B cell (primary cell): Measurements from ENCODE around the gene UBN2. TPM values are rescaled to one million over a fixed set of nuclear protein-coding genes. Genes with fewer than 3 reads are reported as not detected.

Source experiments
- ATAC-seq: fragments of 200-7000 bp; cut with Tn5 transposase; one replicate; pipeline ENCODE4 v1.10.0; 2021; ENCODE audit warnings: low read depth, mild to moderate bottlenecking, moderate number of reproducible peaks, moderate library complexity
- CTCF ChIA-PET: fragments of 350-600 bp; sonication (Branson Sonifier 250); formaldehyde crosslinking; loops from one replicate; lab custom pipeline; 2021; ENCODE audit warnings: antibody characterized with exemption, inconsistent platforms; lab: Charles Lee
- POLR2A ChIA-PET: fragments of 350-600 bp; sonication (Branson Sonifier 250); formaldehyde crosslinking; loops from one replicate; lab custom pipeline; 2021; ENCODE audit warnings: antibody characterized with exemption; lab: Charles Lee
- DNase-seq: peaks from one replicate; pipeline ENCODE4 v3.0.0; 2013
- H2AFZ ChIP-seq: 2 replicates; pipeline ENCODE4 v1.6.1; 2012; ENCODE audit warnings: mild to moderate bottlenecking, low read depth, low read length; ENCODE audit not compliant: insufficient read depth, poor library complexity, severe bottlenecking
- H3K27ac ChIP-seq, 2 donors: 1 replicate in 1 of 2; 2 replicates in 1 of 2; pipeline ENCODE4 v1.5.1; 2012 to 2013; ENCODE audit warnings: low read length in 2 of 2, mild to moderate bottlenecking in 2 of 2, moderate library complexity in 1 of 2
- H3K27me3 ChIP-seq, 4 experiments: fragments of 200-600 bp in 1 of 4; sonication (generic) in 1 of 4; replicated peaks in 1 of 4; 1 replicate in 2 of 4; 2 replicates in 2 of 4; pipeline versions ENCODE4 v1.6.1 to v1.7.0; 2013 to 2016; ENCODE audit warnings: low read length in 3 of 4, mild to moderate bottlenecking in 2 of 4, mixed read lengths in 1 of 4, moderate library complexity in 1 of 4; ENCODE audit not compliant: insufficient read depth in 4 of 4, control insufficient read depth in 3 of 4; ENCODE audit errors: control extremely low read depth in 1 of 4
- H3K36me3 ChIP-seq, 2 experiments: replicated peaks in 1 of 2; 1 replicate in 1 of 2; 2 replicates in 1 of 2; pipeline versions ENCODE4 v1.6.1 to v1.7.1; 2013; ENCODE audit warnings: low read length in 1 of 2; ENCODE audit not compliant: insufficient read depth in 2 of 2, control insufficient read depth in 1 of 2; ENCODE audit errors: control extremely low read depth in 1 of 2, extremely low read depth in 1 of 2
- H3K4me1 ChIP-seq, 2 donors: fragments of 200-600 bp in 1 of 2; sonication (generic) in 1 of 2; 1 replicate in 1 of 2; 2 replicates in 1 of 2; pipeline versions ENCODE4 v1.5.1 to v1.6.1; 2013 to 2017; ENCODE audit warnings: low read length in 2 of 2; ENCODE audit not compliant: control insufficient read depth in 2 of 2, insufficient read depth in 2 of 2
- H3K4me2 ChIP-seq: replicated peaks from 2 replicates; pipeline ENCODE3; 2012; ENCODE audit warnings: mild to moderate bottlenecking, low read depth, low read length; ENCODE audit not compliant: poor library complexity, severe bottlenecking
- H3K4me3 ChIP-seq, 5 experiments: fragments of 200-600 bp in 1 of 5; sonication (generic) in 1 of 5; 1 replicate in 3 of 5; 2 replicates in 2 of 5; pipeline versions ENCODE4 v1.5.1 to v1.7.0; 2011 to 2016; ENCODE audit warnings: low read length in 4 of 5, mild to moderate bottlenecking in 4 of 5, low read depth in 2 of 5, control low read depth in 1 of 5, moderate library complexity in 1 of 5; ENCODE audit not compliant: insufficient read depth in 1 of 5; ENCODE audit errors: control extremely low read depth in 1 of 5, extremely low read depth in 1 of 5
- H3K79me2 ChIP-seq: fragments of 200-600 bp; sonication (generic); one replicate; pipeline ENCODE4 v1.6.0; 2016; ENCODE audit warnings: low read length; ENCODE audit not compliant: control insufficient read depth, insufficient read depth
- H3K9ac ChIP-seq: fragments of 200-600 bp; sonication (generic); 2 replicates; pipeline ENCODE4 v1.6.1; 2017; ENCODE audit warnings: mild to moderate bottlenecking, low read length, moderate library complexity
- H3K9me3 ChIP-seq, 3 donors: one replicate each; pipeline versions ENCODE4 v1.6.1 to v1.7.1; 2013; ENCODE audit warnings: low read length in 2 of 3; ENCODE audit not compliant: control insufficient read depth in 2 of 3, insufficient read depth in 1 of 3; ENCODE audit errors: control extremely low read depth in 1 of 3
- H4K20me1 ChIP-seq: 2 replicates; pipeline ENCODE4 v1.6.0; 2012; ENCODE audit warnings: mild to moderate bottlenecking, low read length; ENCODE audit not compliant: insufficient read depth, control insufficient read depth, poor library complexity, severe bottlenecking
- H3K27ac Mint-ChIP-seq: one replicate; pipeline ENCODE4 v1.8.0; 2021; ENCODE audit warnings: mixed read lengths
- H3K27me3 Mint-ChIP-seq: one replicate; pipeline ENCODE4 v1.8.0; 2021; ENCODE audit warnings: mixed read lengths
- H3K4me1 Mint-ChIP-seq: one replicate; pipeline ENCODE4 v1.8.0; 2021; ENCODE audit warnings: mixed read lengths
- H3K4me3 Mint-ChIP-seq: one replicate; pipeline ENCODE4 v1.8.0; 2021; ENCODE audit warnings: mixed read lengths
- H3K9me3 Mint-ChIP-seq: one replicate; pipeline ENCODE4 v1.8.0; 2022; ENCODE audit warnings: mixed read lengths; ENCODE audit not compliant: insufficient read depth
- EZH2 ChIP-seq: IDR thresholded peaks from 2 replicates; pipeline ENCODE4 v1.6.1; 2012; ENCODE audit warnings: borderline replicate concordance, low read depth, mild to moderate bottlenecking, moderate library complexity, low read length; ENCODE audit not compliant: insufficient read depth, poor library complexity, severe bottlenecking
- WGBS: methylation state at CpG from one replicate; pipeline ENCODE4 v1.1.5; 2013; ENCODE audit warnings: missing lambda C conversion rate; ENCODE audit not compliant: insufficient coverage; 5-methylcytosine and 5-hydroxymethylcytosine counted together
- intact Hi-C: fragments of 100-400 bp; cut with micrococcal nuclease; formaldehyde crosslinking; loops from one replicate; pipeline ENCODE4 v1.10.0; 2022
- polyA plus RNA-seq: library from polyadenylated mRNA; depleted of rRNA; stranded (reverse); fragments of >200 nt; gene quantifications from 2 replicates; pipeline ENCODE4 v1.2.3, GENCODE V29; 2012
- total RNA-seq, 2 donors: library from RNA; stranded (reverse); fragments of 120-200 nt in 1 of 2; gene quantifications; 1 replicate in 1 of 2; 2 replicates in 1 of 2; pipeline versions ENCODE4 v1.2.3 to v1.2.4, GENCODE V29; 2013 to 2022
- TF ChIP-seq, protein P1 (sequence below): fragments of 200-600 bp; IDR thresholded peaks from one replicate; pipeline ENCODE4 v1.8.0; 2022; ENCODE audit warnings: antibody characterized with exemption, mild to moderate bottlenecking

Gene UBN2
- total and polyA plus RNA-seq, 2 donors (not counting 1 experiment from before 2014, with no cell fraction given): 2.4 to 33.4 TPM

DNA sequence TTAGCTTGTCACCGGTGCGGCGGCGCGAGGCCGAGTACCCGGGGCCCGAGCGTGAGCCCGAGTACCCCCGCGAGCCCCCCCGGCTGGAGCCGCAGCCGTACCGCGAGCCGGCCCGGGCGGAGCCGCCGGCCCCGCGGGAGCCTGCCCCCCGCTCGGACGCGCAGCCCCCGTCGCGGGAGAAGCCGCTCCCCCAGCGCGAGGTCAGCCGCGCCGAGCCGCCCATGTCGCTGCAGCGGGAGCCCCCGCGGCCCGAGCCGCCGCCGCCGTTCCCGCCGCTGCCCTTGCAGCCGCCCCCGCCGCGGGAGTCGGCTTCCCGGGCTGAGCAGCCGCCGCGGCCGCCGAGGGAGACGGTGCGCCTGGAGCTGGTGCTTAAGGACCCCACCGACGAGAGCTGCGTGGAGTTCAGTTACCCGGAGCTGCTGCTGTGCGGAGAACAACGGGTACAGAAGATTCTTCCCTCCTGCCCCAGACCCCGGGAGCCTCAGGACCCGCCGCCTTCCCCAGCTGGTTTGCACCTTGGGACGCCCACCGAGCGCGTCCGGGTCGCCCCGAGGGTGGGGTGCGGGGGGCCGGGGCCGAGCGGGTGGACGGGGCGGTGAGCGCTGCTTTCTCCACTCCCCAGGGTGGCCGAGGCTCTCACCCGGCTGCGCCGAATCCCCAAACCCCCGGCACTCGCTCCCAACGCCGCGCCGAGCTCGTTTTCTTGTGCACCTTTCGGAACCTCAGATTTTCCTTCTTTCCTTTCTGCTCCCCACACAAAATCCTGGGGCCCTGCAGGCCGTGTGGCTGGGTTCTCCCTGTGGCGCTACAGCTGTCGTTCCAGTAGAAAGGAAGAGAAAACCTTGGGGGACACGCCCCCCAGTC, 708 bp downstream of the UBN2 start:
- Mint-ChIP-seq H3K4me3 (peak overlapping the region; percentile 96), H3K27ac (peak overlapping the region; percentile 87), H3K9me3 (no peaks in the 10 kb centered on the region), H3K4me1 (peaks cover 25% of the 10 kb centered on the region), H3K27me3 (peaks cover 7% of the 10 kb centered on the region)
- Histone ChIP-seq H2AFZ (peak overlapping the region; percentile 99), H3K9ac (peak overlapping the region; percentile 99), H3K27me3 (peaks cover 0 to 3% (median 0%) of the 10 kb centered on the region in 4 experiments), H3K9me3 (no peaks in the 10 kb centered on the region), H3K4me3 (peak overlapping the region; percentile 77 to 96 (median 90)), H3K4me2 (peak overlapping the region; percentile 94), H3K27ac (peak overlapping the region; percentile 60 to 90), H3K36me3 (no peaks in the 10 kb centered on the region), H3K79me2 (peaks cover 35% of the 10 kb centered on the region), H3K4me1 (peaks cover 12 to 14% of the 10 kb centered on the region in 2 donors), H4K20me1 (peaks cover 9% of the 10 kb centered on the region)
- CTCF ChIA-PET: interaction anchor here (0.6 to 1.7 kb wide), 5 partner anchors 82 to 137 kb away, joined by 3 to 5 read pairs (median 3); partner anchors contain the start of genes FMC1 and LUC7L2
- DNase-seq (peak; percentile 38), ATAC-seq (no peak)
- POLR2A ChIA-PET: interaction anchor here (1.2 kb wide), 1 partner anchor 109 kb away, joined by 3 read pairs; no protein-coding TSS in a partner anchor
- under 1% methylated on average over 94 of the region's 101 CpGs for WGBS
- no peak for TF ChIP-seq EZH2
- TF ChIP-seq, protein P1, sequence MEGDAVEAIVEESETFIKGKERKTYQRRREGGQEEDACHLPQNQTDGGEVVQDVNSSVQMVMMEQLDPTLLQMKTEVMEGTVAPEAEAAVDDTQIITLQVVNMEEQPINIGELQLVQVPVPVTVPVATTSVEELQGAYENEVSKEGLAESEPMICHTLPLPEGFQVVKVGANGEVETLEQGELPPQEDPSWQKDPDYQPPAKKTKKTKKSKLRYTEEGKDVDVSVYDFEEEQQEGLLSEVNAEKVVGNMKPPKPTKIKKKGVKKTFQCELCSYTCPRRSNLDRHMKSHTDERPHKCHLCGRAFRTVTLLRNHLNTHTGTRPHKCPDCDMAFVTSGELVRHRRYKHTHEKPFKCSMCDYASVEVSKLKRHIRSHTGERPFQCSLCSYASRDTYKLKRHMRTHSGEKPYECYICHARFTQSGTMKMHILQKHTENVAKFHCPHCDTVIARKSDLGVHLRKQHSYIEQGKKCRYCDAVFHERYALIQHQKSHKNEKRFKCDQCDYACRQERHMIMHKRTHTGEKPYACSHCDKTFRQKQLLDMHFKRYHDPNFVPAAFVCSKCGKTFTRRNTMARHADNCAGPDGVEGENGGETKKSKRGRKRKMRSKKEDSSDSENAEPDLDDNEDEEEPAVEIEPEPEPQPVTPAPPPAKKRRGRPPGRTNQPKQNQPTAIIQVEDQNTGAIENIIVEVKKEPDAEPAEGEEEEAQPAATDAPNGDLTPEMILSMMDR: no peak
- intact Hi-C loops: loop anchor here (1.0 to 10.0 kb wide), 7 partner anchors 98 to 1163 kb away; partner anchors contain the start of genes HIPK2, KIAA1549, LUC7L2 and SLC37A3
